ENCODE results near the gene EGFL7.
"Not testable (repeated sequence)": the region's sequence is repeated elsewhere in the genome, so short reads cannot be mapped to it uniquely, and the experiment has no call there.

Gene EGFL7

GRCh38 chr9:136700304-136700703, 37.6 kb downstream of the EGFL7 start:
- DNase-seq (ENCODE audit: extremely low read depth, insufficient read length) = no peak
- TF ChIP-seq CTCF (IDR thresholded peaks at IDR 0.05; ENCODE audit: insufficient read depth, low read length, poor library complexity, severe bottlenecking) = no peak
- Histone ChIP-seq H3K27me3 (replicated peaks; ENCODE audit: control insufficient read depth, insufficient read depth, low read length) (no peaks in the 10 kb centered on the region; the same call in 1 of the 2 replicates), H3K4me3 (replicated peaks; ENCODE audit: low read depth, low read length) (no peak overlapping the region), H3K36me3 (ENCODE audit: control insufficient read depth, insufficient read depth, low read length) (no peaks in the 10 kb centered on the region)

GRCh38 chr9:136700959-136701667, 38.4 kb downstream of the EGFL7 start:
- DNase-seq (ENCODE audit: extremely low read depth, insufficient read length) = peak; percentile 77
- TF ChIP-seq CTCF (IDR thresholded peaks at IDR 0.05; ENCODE audit: insufficient read depth, low read length, poor library complexity, severe bottlenecking) = no peak
- no peaks in the 10 kb centered on the region; the same call in 1 of the 2 replicates for H3K27me3 ChIP-seq (replicated peaks; ENCODE audit: control insufficient read depth, insufficient read depth, low read length)
- H3K4me3 ChIP-seq (replicated peaks; ENCODE audit: low read depth, low read length) = peak overlapping the region; percentile 44
- H3K36me3 ChIP-seq (ENCODE audit: control insufficient read depth, insufficient read depth, low read length) = no peaks in the 10 kb centered on the region

DNA sequence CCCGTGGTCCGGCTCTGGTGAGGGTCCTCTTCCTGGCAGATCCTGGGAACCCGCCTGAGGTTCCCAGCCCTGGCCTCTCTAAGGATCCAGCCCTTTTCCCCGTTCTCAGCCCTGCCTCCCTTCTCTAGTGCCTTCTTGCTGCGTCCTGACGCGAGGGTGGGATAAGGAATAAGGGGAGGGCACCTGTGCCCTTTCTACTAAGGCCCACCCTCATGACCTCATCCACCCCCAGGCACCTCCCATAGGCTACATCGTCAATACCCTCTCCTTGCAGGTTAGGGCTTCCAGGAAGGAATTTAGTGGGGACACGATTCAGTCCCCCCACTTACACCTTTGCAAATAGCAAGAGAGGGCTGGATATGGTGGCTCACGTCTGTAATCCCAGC, 38.9 kb downstream of the EGFL7 start:
- Histone ChIP-seq H3K4me3 (replicated peaks; ENCODE audit: low read depth, low read length) (no peak overlapping the region), H3K36me3 (ENCODE audit: control insufficient read depth, insufficient read depth, low read length) (no peaks in the 10 kb centered on the region), H3K27me3 (replicated peaks; ENCODE audit: control insufficient read depth, insufficient read depth, low read length) (no peaks in the 10 kb centered on the region; the same call in 1 of the 2 replicates)
- no peak for TF ChIP-seq CTCF (IDR thresholded peaks at IDR 0.05; ENCODE audit: insufficient read depth, low read length, poor library complexity, severe bottlenecking)
- DNase-seq (ENCODE audit: extremely low read depth, insufficient read length) = no peak

DNA sequence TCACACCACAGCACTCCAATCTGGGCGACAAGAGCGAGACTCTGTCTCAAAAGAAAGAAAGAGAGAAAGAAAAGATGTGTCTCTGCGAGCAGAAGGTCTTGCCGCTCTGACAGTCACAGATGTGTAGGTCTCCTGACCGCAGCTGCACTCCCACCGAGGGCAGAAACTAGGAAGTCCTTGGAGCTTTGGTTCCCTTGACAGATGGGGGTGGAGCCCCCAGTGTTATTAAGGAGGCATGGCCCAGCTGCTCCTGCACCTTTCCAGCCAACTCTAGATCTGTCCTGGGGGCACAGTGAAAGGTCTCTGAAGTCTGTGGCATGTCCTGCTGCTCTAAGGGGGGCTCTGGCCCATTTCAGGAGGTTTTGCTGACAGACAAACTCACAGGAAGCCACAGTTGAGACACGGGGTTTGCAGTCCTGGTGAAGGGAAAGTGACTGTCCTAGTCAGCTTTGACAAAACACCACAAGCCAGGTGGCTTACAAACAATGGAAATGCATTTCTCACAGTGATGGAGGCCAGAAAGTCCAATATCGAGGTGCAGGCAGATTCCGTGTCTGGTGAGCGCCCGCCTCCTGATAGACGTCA, 40.7 kb downstream of the EGFL7 start:
- Histone ChIP-seq H3K4me3 (replicated peaks; ENCODE audit: low read depth, low read length) (no peak overlapping the region), H3K36me3 (ENCODE audit: control insufficient read depth, insufficient read depth, low read length) (no peaks in the 10 kb centered on the region), H3K27me3 (replicated peaks; ENCODE audit: control insufficient read depth, insufficient read depth, low read length) (no peaks in the 10 kb centered on the region; the same call in 1 of the 2 replicates)
- no peak for DNase-seq (ENCODE audit: extremely low read depth, insufficient read length)
- TF ChIP-seq CTCF (IDR thresholded peaks at IDR 0.05; ENCODE audit: insufficient read depth, low read length, poor library complexity, severe bottlenecking) = no peak

DNA sequence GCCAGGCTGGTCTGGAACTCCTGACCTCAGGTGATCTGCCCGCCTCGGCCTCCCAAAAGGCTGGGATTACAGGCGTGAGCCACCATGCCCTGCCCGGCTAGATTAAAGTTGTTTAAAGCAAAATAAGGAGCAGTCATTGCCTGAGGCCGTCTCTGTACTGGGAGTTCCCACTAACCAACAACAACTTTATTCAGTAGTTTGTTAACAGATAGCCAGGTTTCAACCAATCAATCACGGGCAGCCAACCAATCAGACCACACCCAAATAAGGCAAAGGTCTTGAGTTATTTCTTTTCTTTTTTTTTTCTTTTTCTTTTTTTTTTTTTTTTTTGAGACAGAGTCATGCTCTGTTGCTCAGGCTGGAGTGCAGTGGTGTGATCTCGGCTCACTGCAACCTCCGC, 42.0 kb downstream of the EGFL7 start:
- H3K36me3 ChIP-seq (ENCODE audit: control insufficient read depth, insufficient read depth, low read length); DNase-seq (ENCODE audit: extremely low read depth, insufficient read length); H3K27me3 ChIP-seq (replicated peaks; ENCODE audit: control insufficient read depth, insufficient read depth, low read length): not testable (repeated sequence)

DNA sequence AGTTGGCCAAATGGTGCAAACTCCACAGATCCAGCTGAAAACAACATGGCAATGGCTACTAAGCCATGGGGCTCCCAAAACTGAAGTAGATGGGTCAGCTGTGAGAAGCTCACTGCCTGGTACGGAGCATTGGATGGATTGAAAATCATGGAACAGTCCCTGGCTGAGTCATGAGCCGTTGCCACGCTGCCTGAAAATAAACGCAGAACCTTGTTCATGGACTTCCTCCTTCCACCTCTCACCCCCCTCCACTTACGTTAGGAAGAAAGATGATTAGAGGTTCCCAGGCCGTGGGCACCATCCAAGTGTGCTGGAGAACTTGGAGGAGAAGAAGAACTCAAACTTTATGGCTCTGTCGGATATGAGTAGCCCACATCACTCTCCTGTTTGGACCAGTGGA, 42.8 kb downstream of the EGFL7 start:
- Histone ChIP-seq H3K4me3 (replicated peaks; ENCODE audit: low read depth, low read length) (no peak overlapping the region), H3K27me3 (replicated peaks; ENCODE audit: control insufficient read depth, insufficient read depth, low read length) (no peaks in the 10 kb centered on the region; the same call in 1 of the 2 replicates), H3K36me3 (ENCODE audit: control insufficient read depth, insufficient read depth, low read length) (no peaks in the 10 kb centered on the region)
- DNase-seq (ENCODE audit: extremely low read depth, insufficient read length) = no peak
- no peak for TF ChIP-seq CTCF (IDR thresholded peaks at IDR 0.05; ENCODE audit: insufficient read depth, low read length, poor library complexity, severe bottlenecking)

More for the DNA sequence above, 42.0 kb downstream of the EGFL7 start:
- H3K4me3 ChIP-seq (replicated peaks; ENCODE audit: low read depth, low read length) = not testable (repeated sequence)
